ENCODE data around the gene HPS3. TPM values are rescaled to one million over a fixed set of nuclear protein-coding genes. Genes with fewer than 3 reads are reported as not detected.

The HPS3 gene
- total RNA-seq, 2 experiments from 2014 or later = 26.2 to 38.8 TPM

GRCh38 chr3:149197669-149198068, 68.2 kb downstream of the HPS3 start:
- no peak overlapping the region for H3K27ac ChIP-seq (ENCODE audit: low read depth, low read length, poor library complexity, severe bottlenecking)
- no peaks in the 10 kb centered on the region for H3K36me3 ChIP-seq (ENCODE audit: insufficient read depth, low read length)
- H3K9me2 ChIP-seq (ENCODE audit: insufficient read depth, low read length) = no peaks in the 10 kb centered on the region
- TF ChIP-seq EZH2phosphoT487 (IDR thresholded peaks at IDR 0.05; ENCODE audit: borderline replicate concordance, low read depth, low read length) (no peak), CTCF (conservative IDR thresholded peaks at IDR 0.05; ENCODE audit: low read length) (no peak)
- no peak for DNase-seq (ENCODE audit: low spot score)
- H3K4me3 ChIP-seq (ENCODE audit: low read depth, low read length, poor library complexity, severe bottlenecking) = no peak overlapping the region
- no peak overlapping the region for H2AFZ ChIP-seq (ENCODE audit: low read length)
- BruUV-seq (replicated peaks) = no TSS peak
- no peaks in the 10 kb centered on the region for H4K20me1 ChIP-seq (ENCODE audit: insufficient read depth, low read length)
- ChIA-PET CTCF (ENCODE audit: unreplicated experiment) (no interaction called here), POLR2A (interaction anchor here (0.5 kb wide), 1 partner anchor 9 kb away, joined by 3 read pairs; no protein-coding TSS in a partner anchor)
- intact Hi-C loops (cut with micrococcal nuclease; ENCODE audit: unreplicated experiment) = no loop called here
- no peak overlapping the region for H3K4me2 ChIP-seq (ENCODE audit: low read length)
- no peaks in the 10 kb centered on the region for H3K9me3 ChIP-seq (ENCODE audit: low read length)
- no peaks in the 10 kb centered on the region for H3K4me1 ChIP-seq (ENCODE audit: insufficient read depth, low read length, poor library complexity, severe bottlenecking)
- no peaks in the 10 kb centered on the region for H3K79me2 ChIP-seq (ENCODE audit: insufficient read depth, low read depth, low read length)

DNA sequence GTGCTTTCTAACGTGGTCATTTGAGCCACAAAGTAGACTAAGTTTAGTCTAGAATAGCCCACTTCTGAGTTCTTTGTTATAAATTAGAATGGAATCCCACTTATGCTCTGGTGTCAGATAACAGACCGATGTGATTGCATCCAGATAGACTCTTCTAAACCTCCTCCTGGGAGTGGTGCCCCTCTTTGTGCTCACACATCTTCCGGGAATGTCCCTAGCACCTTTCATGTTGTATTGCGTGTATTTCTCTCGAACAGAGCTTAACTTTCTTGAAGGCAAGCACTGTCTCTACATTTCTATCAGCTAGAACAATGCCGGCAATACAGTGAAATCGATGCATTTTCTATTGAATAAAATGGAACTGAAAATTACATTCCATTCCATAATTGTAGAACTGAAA, 69.2 kb downstream of the HPS3 start:
- ChIA-PET POLR2A (no interaction called here), CTCF (ENCODE audit: unreplicated experiment) (no interaction called here)
- no peak for DNase-seq (ENCODE audit: low spot score)
- Histone ChIP-seq H4K20me1 (ENCODE audit: insufficient read depth, low read length) (no peaks in the 10 kb centered on the region), H2AFZ (ENCODE audit: low read length) (no peak overlapping the region), H3K79me2 (ENCODE audit: insufficient read depth, low read depth, low read length) (no peaks in the 10 kb centered on the region), H3K27ac (ENCODE audit: low read depth, low read length, poor library complexity, severe bottlenecking) (no peak overlapping the region), H3K4me1 (ENCODE audit: insufficient read depth, low read length, poor library complexity, severe bottlenecking) (peaks cover 4% of the 10 kb centered on the region), H3K9me2 (ENCODE audit: insufficient read depth, low read length) (no peaks in the 10 kb centered on the region), H3K4me3 (ENCODE audit: low read depth, low read length, poor library complexity, severe bottlenecking) (no peak overlapping the region), H3K4me2 (ENCODE audit: low read length) (no peak overlapping the region), H3K36me3 (ENCODE audit: insufficient read depth, low read length) (no peaks in the 10 kb centered on the region), H3K9me3 (ENCODE audit: low read length) (no peaks in the 10 kb centered on the region)
- intact Hi-C loops (cut with micrococcal nuclease; ENCODE audit: unreplicated experiment) = no loop called here
- no peak for TF ChIP-seq CTCF (conservative IDR thresholded peaks at IDR 0.05; ENCODE audit: low read length)
- no peak for TF ChIP-seq EZH2phosphoT487 (IDR thresholded peaks at IDR 0.05; ENCODE audit: borderline replicate concordance, low read depth, low read length)
- BruUV-seq (replicated peaks) = no TSS peak

DNA sequence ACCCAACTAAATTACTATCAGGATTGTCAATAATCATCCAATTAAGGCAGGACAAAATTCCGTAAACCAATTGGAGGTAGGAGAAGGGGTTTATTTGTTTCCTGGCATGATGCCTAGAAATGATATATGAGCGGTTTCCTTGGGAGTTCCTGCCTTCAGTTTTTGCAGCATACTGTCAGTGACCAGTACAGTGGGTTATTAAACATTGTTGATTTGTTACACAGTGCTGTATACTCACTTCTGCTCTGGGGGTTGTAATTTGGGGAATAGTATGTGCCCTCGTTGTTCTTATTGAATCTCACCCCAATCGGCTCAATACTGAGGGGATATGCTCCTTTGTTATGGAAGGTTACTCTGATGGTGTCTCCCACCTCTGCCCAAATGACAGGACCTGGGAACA, 70.0 kb downstream of the HPS3 start:
- no peaks in the 10 kb centered on the region for H3K36me3 ChIP-seq (ENCODE audit: insufficient read depth, low read length)
- POLR2A ChIA-PET = no interaction called here
- H3K9me3 ChIP-seq (ENCODE audit: low read length) = no peaks in the 10 kb centered on the region
- no peaks in the 10 kb centered on the region for H3K9me2 ChIP-seq (ENCODE audit: insufficient read depth, low read length)
- intact Hi-C loops (cut with micrococcal nuclease; ENCODE audit: unreplicated experiment) = no loop called here
- no peak overlapping the region for H3K27ac ChIP-seq (ENCODE audit: low read depth, low read length, poor library complexity, severe bottlenecking)
- CTCF ChIA-PET (ENCODE audit: unreplicated experiment) = no interaction called here
- no peak overlapping the region for H3K4me2 ChIP-seq (ENCODE audit: low read length)
- H3K79me2 ChIP-seq (ENCODE audit: insufficient read depth, low read depth, low read length) = no peaks in the 10 kb centered on the region
- no peak for TF ChIP-seq EZH2phosphoT487 (IDR thresholded peaks at IDR 0.05; ENCODE audit: borderline replicate concordance, low read depth, low read length)
- no peak for TF ChIP-seq CTCF (conservative IDR thresholded peaks at IDR 0.05; ENCODE audit: low read length)
- no peaks in the 10 kb centered on the region for H4K20me1 ChIP-seq (ENCODE audit: insufficient read depth, low read length)
- peaks cover 13% of the 10 kb centered on the region for H3K4me1 ChIP-seq (ENCODE audit: insufficient read depth, low read length, poor library complexity, severe bottlenecking)
- H2AFZ ChIP-seq (ENCODE audit: low read length) = no peak overlapping the region
- H3K4me3 ChIP-seq (ENCODE audit: low read depth, low read length, poor library complexity, severe bottlenecking) = no peak overlapping the region
- no TSS peak for BruUV-seq (replicated peaks)
- no peak for DNase-seq (ENCODE audit: low spot score)

Measured in OCI-LY7 (cell line).